Urinary bladder (tissue), 4 donors: ENCODE measurements around the gene TCF12. TPM values are rescaled to one million over a fixed set of nuclear protein-coding genes. Genes with fewer than 3 reads are reported as not detected.
"Not testable (repeated sequence)": the region's sequence is repeated elsewhere in the genome, so short reads cannot be mapped to it uniquely, and the experiment has no call there.

Experiments used
- DNase-seq: peaks from one replicate; pipeline ENCODE4 v3.0.0-alpha.2; 2015; ENCODE audit errors: extremely low spot score
- H3K27ac ChIP-seq: one replicate; pipeline ENCODE4 v1.5.1; 2013; ENCODE audit warnings: low read depth, mild to moderate bottlenecking, moderate library complexity
- H3K36me3 ChIP-seq: one replicate; pipeline ENCODE4 v1.6.1; 2013; ENCODE audit warnings: mild to moderate bottlenecking, moderate library complexity; ENCODE audit not compliant: insufficient read depth
- H3K4me1 ChIP-seq: one replicate; pipeline ENCODE4 v1.6.1; 2013; ENCODE audit warnings: mild to moderate bottlenecking, moderate library complexity; ENCODE audit not compliant: insufficient read depth
- H3K4me3 ChIP-seq: one replicate; pipeline ENCODE4 v1.5.1; 2013; ENCODE audit warnings: low read depth, low read length
- WGBS: extraction: QIAGEN DNeasy Blood & Tissue Kit; methylation state at CpG from one replicate; pipeline ENCODE4 v1.1.7; 2013; 5-methylcytosine and 5-hydroxymethylcytosine counted together
- polyA plus RNA-seq: library from polyadenylated mRNA; stranded (reverse); fragments of 200-250 nt; gene quantifications from one replicate; pipeline ENCODE4 v1.2.3, GENCODE V29; 2013
- total RNA-seq: library from RNA; depleted of rRNA; stranded (reverse); fragments of >200 nt; gene quantifications from one replicate; pipeline ENCODE4 v1.2.3, GENCODE V29; 2014
- donor health status: healthy with polysubstance abuse.
- donor health status: healthy.

TCF12 gene
- total and polyA plus RNA-seq, 2 donors, result 55.0 to 241 TPM

DNA sequence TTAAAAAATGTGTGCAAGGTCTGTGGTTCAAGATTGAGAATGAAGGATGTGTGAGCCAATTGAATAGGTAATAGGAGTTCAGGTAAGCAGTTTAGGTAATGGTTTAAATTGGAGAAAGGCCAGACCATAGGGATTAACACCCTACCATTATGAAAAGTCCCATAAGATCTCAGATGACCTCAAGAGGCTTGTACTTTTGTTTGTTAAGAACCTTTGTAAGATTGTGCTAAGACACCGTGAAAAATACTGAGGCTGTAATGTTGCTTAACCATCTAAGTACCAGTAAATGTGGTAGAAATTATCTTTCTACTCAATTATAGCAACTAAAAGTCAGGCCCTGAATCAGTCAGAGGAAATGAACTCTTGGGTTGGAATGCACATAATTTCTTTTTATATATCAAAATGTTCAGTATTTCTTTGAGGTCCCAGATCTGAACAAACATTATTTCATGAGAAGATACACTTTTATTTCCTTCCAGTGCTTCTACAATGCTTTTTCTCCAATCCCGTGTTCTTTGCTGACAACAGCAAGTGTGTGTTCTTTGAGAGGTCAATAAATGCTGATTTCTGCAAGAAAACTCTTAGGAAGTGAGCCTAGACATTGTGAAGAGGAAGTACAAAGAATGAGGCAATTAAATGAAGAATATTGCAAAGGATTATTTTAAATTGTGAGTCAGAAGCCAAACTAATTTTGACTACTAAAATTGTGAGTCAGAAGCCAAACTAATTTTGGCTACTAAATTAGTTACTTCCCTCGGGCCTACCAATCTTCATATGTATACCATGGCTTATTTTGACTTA lies 66.4 kb downstream of the TCF12 start:
- Histone ChIP-seq H3K4me3 (no peak overlapping the region), H3K4me1 (peaks cover 2% of the 10 kb centered on the region), H3K36me3 (no peaks in the 10 kb centered on the region), H3K27ac (no peak overlapping the region)
- WGBS, result 61% methylated on average over 3 of the region's 3 CpGs
- DNase-seq, result no peak

DNA sequence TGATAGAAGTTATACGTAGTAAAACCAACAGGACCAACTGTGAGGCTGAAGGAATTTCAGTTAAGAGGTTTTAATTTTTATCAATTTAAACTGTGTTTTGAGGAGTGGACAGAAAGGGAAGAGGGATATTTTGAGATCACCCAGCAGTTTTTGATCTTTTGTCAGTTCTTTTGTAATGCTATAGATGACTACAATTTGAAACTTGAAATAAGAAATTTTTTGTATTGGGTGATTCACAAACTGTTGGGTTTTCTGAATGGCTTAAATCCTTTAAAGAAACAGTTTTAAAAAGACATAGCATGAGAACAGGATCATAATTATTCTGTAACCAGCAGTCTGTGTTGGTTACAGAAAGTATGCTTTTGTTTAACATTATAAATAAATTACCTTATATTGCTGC lies 67.4 kb downstream of the TCF12 start:
- Histone ChIP-seq H3K4me1 (peaks cover 2% of the 10 kb centered on the region), H3K27ac (no peak overlapping the region), H3K36me3 (no peaks in the 10 kb centered on the region), H3K4me3 (no peak overlapping the region)
- DNase-seq, result no peak
- 91% methylated on average over 1 of the region's 1 CpG for WGBS

DNA sequence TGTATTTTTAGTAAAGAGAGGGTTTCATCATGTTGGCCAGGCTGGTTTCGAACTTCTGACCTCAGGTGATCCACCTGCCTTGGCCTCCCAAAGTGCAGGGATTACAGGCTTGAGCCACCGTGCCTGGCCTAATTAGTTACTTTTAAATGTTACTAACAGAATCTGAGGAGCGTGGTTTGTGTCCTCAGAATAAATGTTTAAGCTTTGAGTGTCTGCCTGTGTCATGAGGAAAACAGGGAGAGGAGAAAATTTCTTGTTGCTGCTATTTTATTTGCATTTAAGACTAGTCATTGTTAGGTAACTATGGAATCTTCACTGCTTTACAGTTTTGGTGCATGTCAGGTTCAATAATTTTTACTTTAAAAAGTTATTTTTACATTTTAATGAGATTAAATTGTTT lies 68.8 kb downstream of the TCF12 start:
- Histone ChIP-seq H3K27ac (no peak overlapping the region), H3K36me3 (no peaks in the 10 kb centered on the region), H3K4me1 (no peaks in the 10 kb centered on the region), H3K4me3 (no peak overlapping the region)
- no peak for DNase-seq
- WGBS, result 76% methylated on average over 3 of the region's 3 CpGs

DNA sequence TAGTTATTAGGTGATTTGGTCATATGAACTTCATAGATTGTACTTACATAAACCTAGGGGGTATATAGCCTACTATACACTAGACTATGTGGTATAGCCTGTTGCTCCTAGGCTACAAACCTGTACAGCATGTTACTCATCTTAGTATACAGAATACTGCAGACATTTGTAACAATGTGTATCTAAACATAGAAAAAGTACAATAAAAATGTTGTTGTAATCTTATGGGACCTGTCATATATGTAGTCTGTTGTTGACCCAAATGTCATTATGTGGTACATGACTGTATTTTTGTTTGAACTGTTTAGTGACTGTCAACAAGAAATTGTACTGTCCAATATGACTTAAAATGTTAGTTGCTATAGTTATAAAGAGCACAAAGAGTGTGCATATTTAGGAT lies 69.8 kb downstream of the TCF12 start:
- Histone ChIP-seq H3K4me3 (no peak overlapping the region), H3K27ac (no peak overlapping the region), H3K36me3 (no peaks in the 10 kb centered on the region), H3K4me1 (no peaks in the 10 kb centered on the region)
- DNase-seq, result no peak

DNA sequence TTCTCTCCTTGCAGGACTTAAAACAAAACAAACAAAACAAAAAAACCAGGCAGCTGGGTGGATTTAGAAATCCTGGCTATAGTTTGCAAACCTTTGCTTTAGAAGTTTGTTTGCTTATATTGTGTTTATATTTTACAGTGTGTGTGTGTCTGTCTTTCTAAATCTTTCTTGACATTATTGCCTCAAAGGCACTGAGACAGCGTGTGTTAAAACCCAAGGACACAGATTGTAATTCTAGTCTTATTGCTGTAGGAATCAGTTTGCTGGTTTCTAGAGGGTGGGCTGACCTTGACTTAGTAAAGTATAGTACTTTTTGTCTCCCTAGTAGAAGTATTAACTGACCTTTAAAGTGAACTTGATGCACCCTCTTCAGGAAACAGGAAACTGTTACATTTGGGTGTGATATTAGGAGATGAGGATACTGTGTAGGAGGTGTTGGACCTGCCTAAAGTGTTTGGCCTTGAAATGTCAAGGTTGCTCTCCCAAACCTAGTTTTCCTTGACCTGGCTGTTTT lies 71.0 kb downstream of the TCF12 start:
- WGBS, result 54% methylated on average over 1 of the region's 1 CpG
- Histone ChIP-seq H3K4me1 (no peaks in the 10 kb centered on the region), H3K4me3 (no peak overlapping the region), H3K36me3 (no peaks in the 10 kb centered on the region), H3K27ac (no peak overlapping the region)
- no peak for DNase-seq

DNA sequence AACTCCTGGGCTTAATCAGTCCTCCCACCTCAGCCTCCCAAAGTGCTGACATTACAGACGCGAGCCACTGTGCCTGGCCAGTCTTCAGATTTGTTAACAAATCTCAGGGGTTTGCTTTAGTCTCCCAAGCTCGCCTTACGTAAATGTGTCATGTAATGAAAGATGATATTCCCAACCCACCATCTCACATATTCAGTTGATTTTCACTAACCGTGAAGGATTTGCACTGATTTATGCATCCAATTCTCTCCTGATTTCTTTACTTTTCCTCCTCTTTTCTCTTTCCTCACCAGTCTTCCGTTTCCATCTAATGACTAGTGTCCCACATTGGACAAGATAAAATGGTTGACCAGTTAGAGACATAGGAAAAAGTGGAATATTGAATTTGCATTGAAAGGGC lies 72.6 kb downstream of the TCF12 start:
- no peak overlapping the region for H3K4me3 ChIP-seq
- H3K4me1 ChIP-seq, result no peaks in the 10 kb centered on the region
- WGBS, result 97% methylated on average over 6 of the region's 6 CpGs
- no peak for DNase-seq
- no peaks in the 10 kb centered on the region for H3K36me3 ChIP-seq
- H3K27ac ChIP-seq, result no peak overlapping the region

DNA sequence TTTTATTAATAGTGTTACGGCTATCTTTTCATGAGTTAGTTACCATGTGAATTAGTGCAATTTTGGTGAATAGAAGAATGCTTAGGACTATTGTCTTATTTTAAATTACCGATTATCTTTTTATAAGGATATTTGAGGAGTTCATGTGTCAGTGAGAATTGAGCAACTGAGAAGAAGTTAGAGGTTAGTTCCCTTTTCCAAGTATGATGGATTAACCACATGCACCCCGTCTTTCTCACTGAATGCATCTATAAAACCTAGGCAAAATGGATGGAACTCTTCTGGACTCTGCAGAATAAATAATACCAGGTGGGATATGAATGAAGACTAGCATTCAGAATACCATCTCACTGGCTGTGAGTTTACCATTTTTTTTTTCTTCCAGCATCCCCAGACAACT lies 74.3 kb downstream of the TCF12 start:
- WGBS, result 95% methylated on average over 3 of the region's 3 CpGs
- no peak for DNase-seq
- H3K36me3 ChIP-seq, result no peaks in the 10 kb centered on the region
- H3K27ac ChIP-seq, result no peak overlapping the region
- H3K4me1 ChIP-seq, result no peaks in the 10 kb centered on the region
- no peak overlapping the region for H3K4me3 ChIP-seq

DNA sequence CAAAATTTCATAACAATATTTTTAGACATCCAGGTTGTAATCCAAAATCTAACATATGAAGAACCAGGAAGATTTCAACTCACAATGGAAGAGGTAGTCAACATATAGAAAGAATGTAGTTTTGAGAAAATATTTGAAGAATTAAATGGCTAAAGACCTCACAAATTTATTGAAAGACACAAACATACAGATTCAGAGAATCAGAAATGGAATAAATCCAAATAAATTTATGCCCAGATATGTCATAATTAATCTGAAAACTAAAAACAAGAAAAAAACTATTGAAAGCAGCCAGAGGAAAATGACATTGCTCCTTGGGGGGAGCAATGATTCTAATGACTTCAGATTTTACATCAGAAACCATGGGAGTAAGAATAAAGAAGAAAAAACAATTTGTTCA lies 75.8 kb downstream of the TCF12 start:
- Histone ChIP-seq H3K4me3 (no peak overlapping the region), H3K36me3 (no peaks in the 10 kb centered on the region), H3K4me1 (no peaks in the 10 kb centered on the region), H3K27ac (no peak overlapping the region)
- no peak for DNase-seq

DNA sequence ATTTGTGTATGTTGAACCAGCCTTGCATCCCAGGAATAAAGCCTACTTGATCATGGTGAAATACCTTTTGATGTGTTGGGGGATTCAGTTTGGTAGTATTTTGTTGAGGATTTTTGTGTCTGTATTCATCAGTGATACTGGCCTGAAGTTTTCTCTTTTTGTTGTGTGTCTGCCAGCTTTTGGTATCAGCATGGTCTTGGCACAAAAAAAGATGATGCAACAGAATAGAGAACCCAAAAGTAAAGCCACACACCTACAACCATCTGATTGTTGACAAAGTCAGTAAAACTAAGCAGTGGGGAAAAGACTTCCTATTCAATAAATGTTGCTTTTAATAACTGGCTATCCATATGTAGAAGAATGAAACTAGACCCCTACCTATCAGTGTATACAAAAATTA lies 77.6 kb downstream of the TCF12 start:
- Histone ChIP-seq H3K27ac (no peak overlapping the region), H3K36me3 (no peaks in the 10 kb centered on the region), H3K4me1 (no peaks in the 10 kb centered on the region), H3K4me3 (no peak overlapping the region)
- DNase-seq, result no peak

DNA sequence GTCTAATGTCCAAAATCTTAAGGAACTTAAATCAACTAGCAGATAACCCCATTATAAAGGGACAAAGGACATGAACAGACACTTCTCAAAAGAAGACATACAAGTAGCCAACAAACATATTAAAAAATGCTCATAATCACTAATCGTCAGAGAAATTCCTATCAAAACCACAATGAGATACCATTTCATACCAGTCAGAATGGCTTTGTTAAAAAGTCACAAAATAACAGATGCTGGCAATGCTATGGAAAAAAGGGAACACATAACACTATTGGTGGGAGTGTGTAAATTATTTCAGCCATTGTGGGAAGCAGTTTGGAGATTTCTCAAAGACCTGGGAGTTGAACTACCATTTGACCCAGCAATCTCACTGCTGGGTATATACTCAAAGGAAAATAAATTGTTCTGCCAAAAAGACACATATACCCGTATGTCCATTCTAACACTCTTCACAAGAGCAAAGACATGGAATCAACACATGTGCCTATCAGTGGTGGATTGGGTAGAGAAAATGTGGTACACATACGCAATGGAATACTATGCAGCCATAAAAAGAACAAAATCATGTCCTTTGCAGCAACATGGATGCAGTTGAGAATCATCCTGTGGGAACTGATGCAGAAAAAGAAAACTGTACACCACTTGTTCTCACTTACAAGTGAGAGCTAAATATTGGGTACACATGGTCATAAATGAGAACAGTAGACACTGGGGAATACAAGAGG lies 78.5 kb downstream of the TCF12 start:
- 94% methylated on average over 3 of the region's 3 CpGs for WGBS
- no peak overlapping the region for H3K4me3 ChIP-seq
- DNase-seq, result no peak
- no peaks in the 10 kb centered on the region for H3K4me1 ChIP-seq
- H3K27ac ChIP-seq, result no peak overlapping the region
- H3K36me3 ChIP-seq, result no peaks in the 10 kb centered on the region

DNA sequence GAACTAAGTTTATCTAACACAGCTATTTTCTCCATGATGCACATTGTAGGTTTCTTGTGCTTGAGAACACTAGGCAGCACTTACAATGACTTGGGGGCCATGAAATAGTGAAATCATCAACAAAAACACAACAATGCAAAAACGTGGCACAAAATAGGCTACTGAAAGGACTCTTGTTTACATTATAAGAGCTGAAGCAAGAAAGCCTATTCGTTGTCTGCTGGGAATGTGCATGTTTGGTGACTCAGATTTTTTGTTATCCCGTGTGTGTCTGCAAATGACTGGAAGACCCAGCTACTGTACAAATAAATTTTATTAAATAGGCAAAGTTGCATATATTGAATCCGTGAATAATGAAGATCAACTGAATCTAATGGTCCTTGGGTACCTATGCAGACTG lies 85.0 kb downstream of the TCF12 start:
- H3K27ac ChIP-seq, result no peak overlapping the region
- 65% methylated on average over 4 of the region's 4 CpGs for WGBS
- no peak for DNase-seq
- H3K4me1 ChIP-seq, result no peaks in the 10 kb centered on the region
- no peak overlapping the region for H3K4me3 ChIP-seq
- H3K36me3 ChIP-seq, result no peaks in the 10 kb centered on the region

DNA sequence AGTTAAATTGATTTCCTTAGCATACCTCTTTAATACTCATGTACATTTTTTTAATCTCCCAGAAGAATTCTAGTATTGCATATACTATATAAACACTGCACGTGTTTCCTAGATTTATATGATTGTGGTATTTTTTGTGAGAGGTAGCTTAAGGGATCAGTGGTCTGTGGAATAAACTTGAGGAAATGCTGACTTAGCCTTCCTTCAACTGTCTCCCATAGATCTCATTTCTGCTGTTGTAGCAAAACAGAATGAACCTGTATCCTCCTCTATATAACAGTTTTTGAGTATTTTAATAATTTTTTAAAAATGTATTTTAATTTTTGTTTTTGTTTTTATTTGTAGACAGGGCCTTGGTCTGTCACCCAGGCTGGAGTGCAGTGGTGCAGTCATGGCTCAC lies 86.8 kb downstream of the TCF12 start:
- DNase-seq, result no peak
- no peaks in the 10 kb centered on the region for H3K4me1 ChIP-seq
- no peak overlapping the region for H3K4me3 ChIP-seq
- H3K36me3 ChIP-seq, result no peaks in the 10 kb centered on the region
- no peak overlapping the region for H3K27ac ChIP-seq
- WGBS, result 60% methylated on average over 1 of the region's 1 CpG

DNA sequence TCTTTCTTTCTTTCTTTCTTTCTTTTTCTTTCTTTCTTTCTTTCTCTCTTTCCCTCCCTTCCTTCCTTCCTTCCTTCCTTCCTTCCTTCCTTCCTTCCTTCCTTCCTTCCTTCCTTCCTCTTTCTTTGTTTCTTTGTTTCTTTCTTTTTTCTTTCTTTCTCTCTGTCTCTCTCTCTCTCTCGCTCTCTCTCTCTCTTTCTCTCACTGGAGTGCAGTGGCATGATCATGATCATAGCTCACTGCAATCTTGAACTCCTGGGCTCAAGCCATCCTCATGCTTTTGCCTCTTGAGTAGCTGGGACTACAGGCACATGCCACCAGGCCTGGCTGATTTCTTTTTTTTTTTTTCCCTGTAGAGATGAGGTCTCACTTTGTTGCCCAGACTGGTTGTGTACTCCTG lies 89.4 kb downstream of the TCF12 start:
- H3K4me1 ChIP-seq, H3K27ac ChIP-seq, DNase-seq, H3K4me3 ChIP-seq, H3K36me3 ChIP-seq: not testable (repeated sequence)
- whole genome bisulfite sequencing, result 97% methylated on average over 1 of the region's 1 CpG

DNA sequence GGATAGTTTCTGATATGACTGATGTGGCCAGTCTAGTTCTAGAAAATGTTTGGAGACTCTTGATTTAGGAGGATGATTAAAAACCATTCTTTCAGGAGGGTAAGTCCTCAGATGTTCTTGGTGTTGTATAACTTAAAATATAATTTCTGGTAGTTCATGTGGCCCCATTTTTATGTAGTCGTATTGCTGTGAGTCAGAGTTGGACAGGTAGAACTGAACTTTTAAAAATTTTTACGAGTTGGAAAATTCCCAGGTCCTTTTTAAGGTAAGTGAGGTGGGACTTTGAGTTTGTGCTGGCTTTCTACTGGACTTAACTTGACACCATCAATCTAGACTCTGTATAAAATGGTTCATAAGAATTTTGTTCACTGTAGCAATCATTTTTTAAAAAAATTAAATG lies 92.3 kb downstream of the TCF12 start:
- Histone ChIP-seq H3K4me3 (no peak overlapping the region), H3K36me3 (no peaks in the 10 kb centered on the region), H3K27ac (no peak overlapping the region), H3K4me1 (no peaks in the 10 kb centered on the region)
- 94% methylated on average over 2 of the region's 2 CpGs for WGBS
- DNase-seq, result no peak
